A549 (cell line): Measurements from ENCODE around the gene PPM1B.

Experiments
- CHD2 ChIP-seq: fragments of 150-350 bp; IDR thresholded peaks from 2 replicates; pipeline ENCODE4 v1.6.1; 2014; ENCODE audit warnings: low read length; ENCODE audit not compliant: partially characterized antibody
- EP300 ChIP-seq, 2 experiments: fragments of >200 bp; sonication (Bioruptor Twin); formaldehyde crosslinking; IDR thresholded peaks; 2 replicates in 1 of 2; 3 replicates in 1 of 2; pipeline ENCODE4 v1.6.1; 2016 to 2017
- JUN ChIP-seq, 2 experiments: fragments of >200 bp; sonication (Bioruptor Twin); formaldehyde crosslinking; IDR thresholded peaks; 2 replicates in 1 of 2; 3 replicates in 1 of 2; pipeline ENCODE4 v1.6.1; 2016 to 2017
- KDM1A ChIP-seq: fragments of 200-600 bp; sonication (generic); IDR thresholded peaks from 2 replicates; pipeline ENCODE4 v1.6.1; 2016; ENCODE audit warnings: low read depth, mild to moderate bottlenecking
- KDM5A ChIP-seq: fragments of 200-600 bp; sonication (generic); IDR thresholded peaks from 2 replicates; pipeline ENCODE4 v1.6.1; 2016; ENCODE audit warnings: antibody characterized with exemption, mild to moderate bottlenecking
- MAFK ChIP-seq: fragments of 450-650 bp; IDR thresholded peaks from 2 replicates; pipeline ENCODE4 v1.6.1; 2014; ENCODE audit not compliant: partially characterized antibody
- POLR2A ChIP-seq: IDR thresholded peaks from 2 replicates; pipeline ENCODE4 v1.6.1; 2012; ENCODE audit warnings: mild to moderate bottlenecking, low read length
- RFX5 ChIP-seq: fragments of 450-650 bp; IDR thresholded peaks from 2 replicates; pipeline ENCODE4 v1.7.1; 2014; ENCODE audit warnings: antibody characterized with exemption, mild to moderate bottlenecking, moderate library complexity
- TF ChIP-seq, protein P1 (sequence below): IDR thresholded peaks from 2 replicates; pipeline ENCODE4 v1.6.1; 2012; ENCODE audit warnings: low read depth, borderline replicate concordance
- TF ChIP-seq, protein P2 (sequence below): fragments of >200 bp; sonication (Bioruptor Twin); formaldehyde crosslinking; IDR thresholded peaks from 3 replicates; pipeline ENCODE4 v1.5.1; 2016
- TF ChIP-seq, protein P3 (sequence below): fragments of >200 bp; sonication (Bioruptor Twin); formaldehyde crosslinking; IDR thresholded peaks from 2 replicates; pipeline ENCODE4 v1.6.1; 2016
- TF ChIP-seq, protein P4 (sequence below): fragments of 200-600 bp; sonication (generic); IDR thresholded peaks from 2 replicates; pipeline ENCODE4 v1.6.1; 2016; ENCODE audit warnings: antibody characterized with exemption, mild to moderate bottlenecking, moderate library complexity

DNA sequence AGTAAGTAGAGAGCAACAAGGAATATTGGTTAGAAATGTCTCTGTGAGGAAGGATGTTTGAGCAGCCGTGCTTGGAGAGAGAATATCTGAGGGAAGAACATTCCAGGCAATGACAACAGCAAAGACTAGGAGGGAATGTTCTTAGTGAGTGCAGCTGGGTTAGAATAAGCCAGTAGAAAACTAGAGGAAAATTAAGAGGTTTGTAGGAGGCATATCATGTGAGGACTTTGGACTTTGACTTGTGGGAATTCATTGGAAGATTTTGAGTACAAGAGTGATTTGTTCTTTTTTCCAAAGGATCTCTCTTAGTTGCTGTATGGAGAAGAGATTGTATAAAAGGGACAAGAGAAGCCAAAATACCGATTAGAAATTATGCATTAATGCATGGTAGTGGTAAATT lies 47.2 kb downstream of the PPM1B start:
- TF ChIP-seq EP300 (IDR thresholded peaks at IDR 0.05): no peak
- TF ChIP-seq, protein P1, sequence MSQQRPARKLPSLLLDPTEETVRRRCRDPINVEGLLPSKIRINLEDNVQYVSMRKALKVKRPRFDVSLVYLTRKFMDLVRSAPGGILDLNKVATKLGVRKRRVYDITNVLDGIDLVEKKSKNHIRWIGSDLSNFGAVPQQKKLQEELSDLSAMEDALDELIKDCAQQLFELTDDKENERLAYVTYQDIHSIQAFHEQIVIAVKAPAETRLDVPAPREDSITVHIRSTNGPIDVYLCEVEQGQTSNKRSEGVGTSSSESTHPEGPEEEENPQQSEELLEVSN: no peak
- TF ChIP-seq JUN (IDR thresholded peaks at IDR 0.05): no peak
- TF ChIP-seq, protein P2, sequence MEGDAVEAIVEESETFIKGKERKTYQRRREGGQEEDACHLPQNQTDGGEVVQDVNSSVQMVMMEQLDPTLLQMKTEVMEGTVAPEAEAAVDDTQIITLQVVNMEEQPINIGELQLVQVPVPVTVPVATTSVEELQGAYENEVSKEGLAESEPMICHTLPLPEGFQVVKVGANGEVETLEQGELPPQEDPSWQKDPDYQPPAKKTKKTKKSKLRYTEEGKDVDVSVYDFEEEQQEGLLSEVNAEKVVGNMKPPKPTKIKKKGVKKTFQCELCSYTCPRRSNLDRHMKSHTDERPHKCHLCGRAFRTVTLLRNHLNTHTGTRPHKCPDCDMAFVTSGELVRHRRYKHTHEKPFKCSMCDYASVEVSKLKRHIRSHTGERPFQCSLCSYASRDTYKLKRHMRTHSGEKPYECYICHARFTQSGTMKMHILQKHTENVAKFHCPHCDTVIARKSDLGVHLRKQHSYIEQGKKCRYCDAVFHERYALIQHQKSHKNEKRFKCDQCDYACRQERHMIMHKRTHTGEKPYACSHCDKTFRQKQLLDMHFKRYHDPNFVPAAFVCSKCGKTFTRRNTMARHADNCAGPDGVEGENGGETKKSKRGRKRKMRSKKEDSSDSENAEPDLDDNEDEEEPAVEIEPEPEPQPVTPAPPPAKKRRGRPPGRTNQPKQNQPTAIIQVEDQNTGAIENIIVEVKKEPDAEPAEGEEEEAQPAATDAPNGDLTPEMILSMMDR: no peak
- no peak for TF ChIP-seq KDM5A
- TF ChIP-seq, protein P3, sequence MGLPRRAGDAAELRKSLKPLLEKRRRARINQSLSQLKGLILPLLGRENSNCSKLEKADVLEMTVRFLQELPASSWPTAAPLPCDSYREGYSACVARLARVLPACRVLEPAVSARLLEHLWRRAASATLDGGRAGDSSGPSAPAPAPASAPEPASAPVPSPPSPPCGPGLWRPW: no peak
- TF ChIP-seq POLR2A: no peak
- TF ChIP-seq, protein P4, sequence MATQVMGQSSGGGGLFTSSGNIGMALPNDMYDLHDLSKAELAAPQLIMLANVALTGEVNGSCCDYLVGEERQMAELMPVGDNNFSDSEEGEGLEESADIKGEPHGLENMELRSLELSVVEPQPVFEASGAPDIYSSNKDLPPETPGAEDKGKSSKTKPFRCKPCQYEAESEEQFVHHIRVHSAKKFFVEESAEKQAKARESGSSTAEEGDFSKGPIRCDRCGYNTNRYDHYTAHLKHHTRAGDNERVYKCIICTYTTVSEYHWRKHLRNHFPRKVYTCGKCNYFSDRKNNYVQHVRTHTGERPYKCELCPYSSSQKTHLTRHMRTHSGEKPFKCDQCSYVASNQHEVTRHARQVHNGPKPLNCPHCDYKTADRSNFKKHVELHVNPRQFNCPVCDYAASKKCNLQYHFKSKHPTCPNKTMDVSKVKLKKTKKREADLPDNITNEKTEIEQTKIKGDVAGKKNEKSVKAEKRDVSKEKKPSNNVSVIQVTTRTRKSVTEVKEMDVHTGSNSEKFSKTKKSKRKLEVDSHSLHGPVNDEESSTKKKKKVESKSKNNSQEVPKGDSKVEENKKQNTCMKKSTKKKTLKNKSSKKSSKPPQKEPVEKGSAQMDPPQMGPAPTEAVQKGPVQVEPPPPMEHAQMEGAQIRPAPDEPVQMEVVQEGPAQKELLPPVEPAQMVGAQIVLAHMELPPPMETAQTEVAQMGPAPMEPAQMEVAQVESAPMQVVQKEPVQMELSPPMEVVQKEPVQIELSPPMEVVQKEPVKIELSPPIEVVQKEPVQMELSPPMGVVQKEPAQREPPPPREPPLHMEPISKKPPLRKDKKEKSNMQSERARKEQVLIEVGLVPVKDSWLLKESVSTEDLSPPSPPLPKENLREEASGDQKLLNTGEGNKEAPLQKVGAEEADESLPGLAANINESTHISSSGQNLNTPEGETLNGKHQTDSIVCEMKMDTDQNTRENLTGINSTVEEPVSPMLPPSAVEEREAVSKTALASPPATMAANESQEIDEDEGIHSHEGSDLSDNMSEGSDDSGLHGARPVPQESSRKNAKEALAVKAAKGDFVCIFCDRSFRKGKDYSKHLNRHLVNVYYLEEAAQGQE: no peak
- TF ChIP-seq KDM1A: no peak
- no peak for TF ChIP-seq MAFK
- TF ChIP-seq RFX5: no peak
- TF ChIP-seq CHD2: no peak
